Hepatocyte (in vitro differentiated cells): ENCODE measurements around the gene HEXA. TPM values are rescaled to one million over a fixed set of nuclear protein-coding genes. Genes with fewer than 3 reads are reported as not detected.

Experiments
- DNase-seq: peaks from one replicate; pipeline ENCODE4 v3.0.0-alpha.2; 2016; ENCODE audit warnings: low spot score
- H2AFZ ChIP-seq: fragments of 200-600 bp; sonication (generic); 2 replicates; pipeline ENCODE4 v1.6.0; 2016; ENCODE audit warnings: antibody characterized with exemption, mild to moderate bottlenecking
- H3K27ac ChIP-seq: fragments of 200-600 bp; sonication (generic); 2 replicates; pipeline ENCODE4 v1.5.1; 2016; ENCODE audit warnings: mild to moderate bottlenecking
- H3K27me3 ChIP-seq: fragments of 200-600 bp; sonication (generic); 2 replicates; pipeline ENCODE4 v1.6.1; 2016
- H3K36me3 ChIP-seq: fragments of 200-600 bp; sonication (generic); replicated peaks from 2 replicates; pipeline ENCODE4 v1.5.1; 2016; ENCODE audit warnings: low read depth; ENCODE audit not compliant: insufficient read depth
- H3K4me1 ChIP-seq: fragments of 200-600 bp; sonication (generic); 2 replicates; pipeline ENCODE4 v1.5.1; 2016; ENCODE audit warnings: mild to moderate bottlenecking, moderate library complexity; ENCODE audit not compliant: insufficient read depth
- H3K4me2 ChIP-seq: fragments of 200-600 bp; sonication (generic); 2 replicates; pipeline ENCODE4 v1.6.0; 2016
- H3K4me3 ChIP-seq: fragments of 200-600 bp; sonication (generic); 2 replicates; pipeline ENCODE4 v1.5.1; 2016; ENCODE audit warnings: mild to moderate bottlenecking
- H3K79me2 ChIP-seq: fragments of 200-600 bp; sonication (generic); 2 replicates; pipeline ENCODE4 v1.6.0; 2017; ENCODE audit warnings: mild to moderate bottlenecking
- H3K9me2 ChIP-seq: fragments of 200-600 bp; sonication (generic); replicated peaks from 2 replicates; pipeline ENCODE4 v1.6.0; 2017; ENCODE audit warnings: mild to moderate bottlenecking; ENCODE audit not compliant: insufficient read depth
- H3K9me3 ChIP-seq: fragments of 200-600 bp; sonication (generic); 2 replicates; pipeline ENCODE4 v1.5.1; 2016; ENCODE audit warnings: low read depth, mild to moderate bottlenecking
- H4K20me1 ChIP-seq: fragments of 200-600 bp; sonication (generic); 2 replicates; pipeline ENCODE4 v1.6.0; 2016; ENCODE audit warnings: mild to moderate bottlenecking; ENCODE audit not compliant: insufficient read depth, poor library complexity, severe bottlenecking
- EZH2 ChIP-seq: fragments of 200-600 bp; sonication (generic); IDR thresholded peaks from 2 replicates; pipeline ENCODE4 v1.6.1; 2016; ENCODE audit warnings: antibody characterized with exemption, mild to moderate bottlenecking, borderline replicate concordance
- EZH2phosphoT487 ChIP-seq: fragments of 200-600 bp; sonication (generic); IDR thresholded peaks from one replicate; pipeline ENCODE4 v1.6.1; 2018; ENCODE audit warnings: antibody characterized with exemption, mild to moderate bottlenecking, low read depth, moderate library complexity; ENCODE audit not compliant: unreplicated experiment, severe bottlenecking
- WGBS: methylation state at CpG from one replicate; pipeline ENCODE4 v1.1.6; 2016; ENCODE audit warnings: low lambda C conversion rate; ENCODE audit errors: missing lambda C conversion rate; 5-methylcytosine and 5-hydroxymethylcytosine counted together
- polyA plus RNA-seq: library from polyadenylated mRNA; unstranded; fragments of >200 nt; fragmentation: Nextera tagmentation; extraction: Ambion mirVana; gene quantifications from 2 replicates; pipeline ENCODE4 v1.2.1, GENCODE V29; 2016
- total RNA-seq: library from RNA; depleted of rRNA; stranded (reverse); fragments of >200 nt; gene quantifications from 2 replicates; pipeline ENCODE4 v1.2.3, GENCODE V29; 2014
- TF ChIP-seq, protein P1 (sequence below): fragments of 200-600 bp; sonication (generic); IDR thresholded peaks from 2 replicates; pipeline ENCODE4 v1.5.1; 2016; ENCODE audit warnings: antibody characterized with exemption, mild to moderate bottlenecking; ENCODE audit not compliant: poor library complexity

The HEXA gene
- total and polyA plus RNA-seq, 2 experiments from 2014 or later, result 180 to 286 TPM

DNA sequence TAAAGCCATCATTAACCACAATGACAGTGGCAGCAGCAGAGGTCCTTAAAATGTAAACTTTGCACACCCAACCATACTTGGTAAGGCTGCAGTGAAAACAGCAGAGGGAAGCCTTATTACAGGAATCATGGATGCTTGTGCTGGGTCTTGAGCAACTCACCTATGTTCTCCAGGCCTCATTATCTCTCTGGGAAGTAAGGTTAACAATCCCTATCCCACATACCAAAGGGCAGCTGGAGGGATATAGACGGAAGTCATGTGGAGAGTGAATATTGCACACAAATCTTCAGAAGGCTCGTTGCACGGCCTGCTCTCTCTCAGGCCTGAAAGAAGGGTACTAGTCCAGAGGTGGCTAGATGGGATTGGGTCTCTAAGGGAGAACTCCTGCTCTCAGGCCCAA, 30.0 kb downstream of the HEXA start:
- DNase-seq, result no peak
- Histone ChIP-seq H4K20me1 (no peaks in the 10 kb centered on the region), H3K4me3 (no peak overlapping the region), H3K79me2 (no peaks in the 10 kb centered on the region), H2AFZ (no peak overlapping the region), H3K4me1 (no peaks in the 10 kb centered on the region), H3K36me3 (no peaks in the 10 kb centered on the region), H3K9me3 (no peaks in the 10 kb centered on the region), H3K9me2 (no peaks in the 10 kb centered on the region), H3K4me2 (no peak overlapping the region), H3K27ac (no peak overlapping the region), H3K27me3 (no peaks in the 10 kb centered on the region)
- 87% methylated on average over 3 of the region's 3 CpGs for WGBS
- TF ChIP-seq, protein P1, sequence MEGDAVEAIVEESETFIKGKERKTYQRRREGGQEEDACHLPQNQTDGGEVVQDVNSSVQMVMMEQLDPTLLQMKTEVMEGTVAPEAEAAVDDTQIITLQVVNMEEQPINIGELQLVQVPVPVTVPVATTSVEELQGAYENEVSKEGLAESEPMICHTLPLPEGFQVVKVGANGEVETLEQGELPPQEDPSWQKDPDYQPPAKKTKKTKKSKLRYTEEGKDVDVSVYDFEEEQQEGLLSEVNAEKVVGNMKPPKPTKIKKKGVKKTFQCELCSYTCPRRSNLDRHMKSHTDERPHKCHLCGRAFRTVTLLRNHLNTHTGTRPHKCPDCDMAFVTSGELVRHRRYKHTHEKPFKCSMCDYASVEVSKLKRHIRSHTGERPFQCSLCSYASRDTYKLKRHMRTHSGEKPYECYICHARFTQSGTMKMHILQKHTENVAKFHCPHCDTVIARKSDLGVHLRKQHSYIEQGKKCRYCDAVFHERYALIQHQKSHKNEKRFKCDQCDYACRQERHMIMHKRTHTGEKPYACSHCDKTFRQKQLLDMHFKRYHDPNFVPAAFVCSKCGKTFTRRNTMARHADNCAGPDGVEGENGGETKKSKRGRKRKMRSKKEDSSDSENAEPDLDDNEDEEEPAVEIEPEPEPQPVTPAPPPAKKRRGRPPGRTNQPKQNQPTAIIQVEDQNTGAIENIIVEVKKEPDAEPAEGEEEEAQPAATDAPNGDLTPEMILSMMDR, result no peak
- no peak for TF ChIP-seq EZH2phosphoT487
- TF ChIP-seq EZH2, result no peak

DNA sequence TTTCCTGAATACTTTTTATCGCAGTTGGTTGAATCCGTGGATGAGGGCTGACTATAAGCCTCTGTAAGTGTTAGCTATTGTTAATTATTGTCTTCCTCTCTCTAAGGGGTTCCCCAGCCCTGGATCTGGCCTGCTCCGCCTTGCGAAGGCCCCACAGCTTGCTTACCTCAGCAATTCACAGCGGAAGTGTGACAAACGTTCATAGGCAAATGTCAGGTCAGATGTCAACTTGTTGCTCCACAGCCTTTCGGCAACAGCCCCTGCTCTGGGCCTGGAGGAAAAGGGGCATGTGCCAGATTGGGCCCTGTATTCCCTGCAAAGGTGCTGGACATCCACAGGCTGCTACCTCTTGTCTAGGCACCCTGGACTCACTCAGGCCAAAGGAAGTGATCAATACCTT, 30.5 kb downstream of the HEXA start:
- WGBS, result 91% methylated on average over 7 of the region's 7 CpGs
- Histone ChIP-seq H3K79me2 (no peaks in the 10 kb centered on the region), H3K27ac (no peak overlapping the region), H3K9me3 (no peaks in the 10 kb centered on the region), H3K36me3 (no peaks in the 10 kb centered on the region), H3K4me1 (no peaks in the 10 kb centered on the region), H2AFZ (no peak overlapping the region), H4K20me1 (no peaks in the 10 kb centered on the region), H3K27me3 (no peaks in the 10 kb centered on the region), H3K9me2 (no peaks in the 10 kb centered on the region), H3K4me2 (no peak overlapping the region), H3K4me3 (no peak overlapping the region)
- DNase-seq, result no peak
- TF ChIP-seq EZH2phosphoT487 (no peak), EZH2 (no peak)
- TF ChIP-seq, protein P1, result no peak

DNA sequence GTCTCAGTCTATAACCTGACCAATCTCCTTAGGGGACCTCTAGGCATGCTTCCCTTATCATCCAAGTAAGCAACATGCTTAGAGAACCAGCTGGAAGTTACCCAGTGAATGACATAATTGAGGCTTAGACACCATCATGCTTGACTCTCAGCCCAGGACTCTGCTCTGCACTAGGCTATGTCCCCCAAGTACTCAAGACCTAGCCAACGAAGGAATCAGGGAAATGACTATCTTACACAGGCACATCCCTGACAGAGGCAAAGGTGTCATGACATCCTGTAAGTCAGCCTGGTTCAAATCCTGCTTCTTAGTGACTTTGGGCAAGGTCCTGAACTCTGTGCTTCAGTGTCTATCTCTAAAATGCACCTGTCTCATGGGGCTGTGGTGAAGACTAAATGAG, 31.2 kb downstream of the HEXA start:
- no peaks in the 10 kb centered on the region for H3K9me2 ChIP-seq
- H3K4me3 ChIP-seq, result no peak overlapping the region
- no peak overlapping the region for H2AFZ ChIP-seq
- H3K27me3 ChIP-seq, result no peaks in the 10 kb centered on the region
- WGBS, result 95% methylated on average over 1 of the region's 1 CpG
- H3K9me3 ChIP-seq, result no peaks in the 10 kb centered on the region
- no peak for DNase-seq
- no peak overlapping the region for H3K4me2 ChIP-seq
- no peaks in the 10 kb centered on the region for H3K4me1 ChIP-seq
- no peaks in the 10 kb centered on the region for H3K79me2 ChIP-seq
- H3K27ac ChIP-seq, result no peak overlapping the region
- H3K36me3 ChIP-seq, result no peaks in the 10 kb centered on the region
- H4K20me1 ChIP-seq, result no peaks in the 10 kb centered on the region
- TF ChIP-seq, protein P1, result no peak
- TF ChIP-seq EZH2phosphoT487 (no peak), EZH2 (no peak)

DNA sequence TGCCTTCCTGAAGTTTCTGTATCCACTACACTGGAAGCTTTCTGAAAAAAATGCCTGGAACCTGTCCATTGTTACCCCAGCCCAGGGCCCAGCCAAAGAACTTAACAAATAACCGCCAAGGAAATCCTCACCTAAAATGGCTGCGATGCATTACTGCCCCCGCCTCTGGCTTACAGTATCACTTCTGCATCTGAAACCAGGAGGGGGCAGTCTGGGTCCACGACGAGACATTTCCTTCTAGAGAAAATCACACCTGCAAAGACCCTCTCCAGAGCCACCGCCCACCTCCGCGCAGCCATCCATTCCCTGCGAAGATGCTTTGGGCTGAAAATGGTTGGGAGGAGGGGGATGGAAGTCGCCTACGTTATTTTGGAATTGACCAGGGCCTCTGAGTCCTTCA, 33.4 kb downstream of the HEXA start:
- Histone ChIP-seq H3K27me3 (no peaks in the 10 kb centered on the region), H3K4me1 (no peaks in the 10 kb centered on the region), H2AFZ (no peak overlapping the region), H3K4me2 (no peak overlapping the region), H4K20me1 (no peaks in the 10 kb centered on the region), H3K36me3 (no peaks in the 10 kb centered on the region), H3K27ac (no peak overlapping the region), H3K79me2 (no peaks in the 10 kb centered on the region), H3K9me3 (no peaks in the 10 kb centered on the region), H3K9me2 (no peaks in the 10 kb centered on the region), H3K4me3 (no peak overlapping the region)
- peak; percentile 30 for DNase-seq
- 71% methylated on average over 11 of the region's 11 CpGs for WGBS
- TF ChIP-seq EZH2phosphoT487 (no peak), EZH2 (no peak)
- TF ChIP-seq, protein P1, result peak; percentile 40
